Cardiac fibroblast (primary cell): Measurements from ENCODE around the gene HOXD12.

Experiments used
- DNase-seq, 2 donors: peaks; one replicate each; pipeline versions ENCODE4 v3.0.0 to v3.0.0-alpha.2; 2010; ENCODE audit warnings: low read depth in 2 of 2
- H3K4me3 ChIP-seq, 2 donors: replicated peaks in 1 of 2; 1 replicate in 1 of 2; 2 replicates in 1 of 2; pipeline ENCODE4 v1.5.1; 2011; ENCODE audit warnings: low read depth in 2 of 2, low read length in 2 of 2, mild to moderate bottlenecking in 2 of 2, moderate library complexity in 1 of 2
- CTCF ChIP-seq: IDR thresholded peaks from one replicate; pipeline ENCODE4 v1.5.1; 2011; ENCODE audit warnings: low read depth, mild to moderate bottlenecking, low read length, inconsistent platforms

The HOXD12 gene

GRCh38 chr2:176132205-176133171, 32.9 kb downstream of the HOXD12 start:
- no peak for TF ChIP-seq CTCF
- H3K4me3 ChIP-seq = no peak overlapping the region
- no peak for DNase-seq

GRCh38 chr2:176133389-176133788, 33.8 kb downstream of the HOXD12 start:
- no peak overlapping the region for H3K4me3 ChIP-seq
- DNase-seq = no peak
- no peak for TF ChIP-seq CTCF

GRCh38 chr2:176134035-176134434, 34.4 kb downstream of the HOXD12 start:
- TF ChIP-seq CTCF = no peak
- no peak for DNase-seq
- H3K4me3 ChIP-seq = no peak overlapping the region

- peak in 1 of 2 donors; percentile 20 for DNase-seq
- no peak overlapping the region for H3K4me3 ChIP-seq
- TF ChIP-seq CTCF = no peak
These were observed 35.4 kb downstream of the HOXD12 start for GRCh38 chr2:176135035-176135440.

- DNase-seq = no peak
- TF ChIP-seq CTCF = no peak
- peak overlapping the region; percentile 26 to 31 for H3K4me3 ChIP-seq
These were observed 37.0 kb downstream of the HOXD12 start for GRCh38 chr2:176136374-176137251.

GRCh38 chr2:176137252-176137580, 37.6 kb downstream of the HOXD12 start:
- DNase-seq = no peak
- H3K4me3 ChIP-seq = peak overlapping the region in 1 of 2 donors; percentile 17
- no peak for TF ChIP-seq CTCF
